Activated B cell treated with CpG ODN at 0.5 μM for 24 hours (primary cell): ENCODE results near the gene VIL1. TPM values are rescaled to one million over a fixed set of nuclear protein-coding genes. Genes with fewer than 3 reads are reported as not detected.

Experiments
- ATAC-seq: fragments of 200-7000 bp; cut with Tn5 transposase; one replicate; pipeline ENCODE4 v1.10.0; 2021; ENCODE audit warnings: low read depth, mild to moderate bottlenecking, moderate library complexity
- CTCF ChIA-PET: fragments of 350-600 bp; sonication (Branson Sonifier 250); formaldehyde crosslinking; loops from one replicate; lab custom pipeline; 2021; ENCODE audit warnings: antibody characterized with exemption; lab: Charles Lee
- POLR2A ChIA-PET: fragments of 350-600 bp; sonication (Branson Sonifier 250); formaldehyde crosslinking; loops from one replicate; lab custom pipeline; 2021; ENCODE audit warnings: antibody characterized with exemption; lab: Charles Lee
- DNase-seq: peaks from one replicate; pipeline ENCODE4 v3.0.0; 2022
- H3K27ac Mint-ChIP-seq: one replicate; pipeline ENCODE4 v1.8.0; 2020; ENCODE audit warnings: mixed read lengths
- H3K27me3 Mint-ChIP-seq: one replicate; pipeline ENCODE4 v1.8.0; 2021; ENCODE audit warnings: mixed read lengths
- H3K36me3 Mint-ChIP-seq: one replicate; pipeline ENCODE4 v1.8.0; 2021; ENCODE audit warnings: low read depth, mixed read lengths
- H3K4me1 Mint-ChIP-seq: one replicate; pipeline ENCODE4 v1.8.0; 2021; ENCODE audit warnings: mixed read lengths
- H3K4me3 Mint-ChIP-seq: one replicate; pipeline ENCODE4 v1.8.0; 2020; ENCODE audit warnings: mild to moderate bottlenecking, mixed read lengths
- H3K9me3 Mint-ChIP-seq: one replicate; pipeline ENCODE4 v1.8.0; 2020; ENCODE audit warnings: mixed read lengths
- intact Hi-C: fragments of 100-400 bp; cut with micrococcal nuclease; formaldehyde crosslinking; loops from one replicate; pipeline ENCODE4 v1.15.1; 2024
- total RNA-seq: library from RNA; stranded (reverse); gene quantifications from 2 replicates; pipeline ENCODE4 v1.2.3, GENCODE V29; 2022
- TF ChIP-seq, protein P1 (sequence below): fragments of 200-600 bp; IDR thresholded peaks from one replicate; pipeline ENCODE4 v1.8.0; 2022; ENCODE audit warnings: antibody characterized with exemption, mild to moderate bottlenecking

The VIL1 gene
- total RNA-seq, 1 donor from 2014 or later = 0.07 TPM

DNA sequence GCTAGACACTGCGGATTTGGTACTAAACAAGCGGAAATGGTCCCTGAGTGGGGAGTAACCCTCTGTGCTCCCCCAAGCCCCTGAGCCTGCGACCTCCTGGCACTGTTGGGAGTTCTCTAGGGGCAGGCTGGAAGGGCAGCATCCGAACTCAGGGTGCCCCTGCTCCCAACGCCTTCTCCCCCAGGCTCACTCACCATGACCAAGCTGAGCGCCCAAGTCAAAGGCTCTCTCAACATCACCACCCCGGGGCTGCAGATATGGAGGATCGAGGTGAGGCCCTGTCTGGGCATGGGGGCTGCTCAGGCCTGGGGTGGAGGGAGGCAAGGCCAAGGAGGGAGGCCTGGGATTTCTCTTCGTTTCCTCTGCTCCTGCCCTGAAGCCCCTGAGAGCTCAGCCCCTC lies 4.7 kb downstream of the VIL1 start:
- intact Hi-C loops = no loop called here
- ChIA-PET POLR2A (no interaction called here), CTCF (no interaction called here)
- TF ChIP-seq, protein P1, sequence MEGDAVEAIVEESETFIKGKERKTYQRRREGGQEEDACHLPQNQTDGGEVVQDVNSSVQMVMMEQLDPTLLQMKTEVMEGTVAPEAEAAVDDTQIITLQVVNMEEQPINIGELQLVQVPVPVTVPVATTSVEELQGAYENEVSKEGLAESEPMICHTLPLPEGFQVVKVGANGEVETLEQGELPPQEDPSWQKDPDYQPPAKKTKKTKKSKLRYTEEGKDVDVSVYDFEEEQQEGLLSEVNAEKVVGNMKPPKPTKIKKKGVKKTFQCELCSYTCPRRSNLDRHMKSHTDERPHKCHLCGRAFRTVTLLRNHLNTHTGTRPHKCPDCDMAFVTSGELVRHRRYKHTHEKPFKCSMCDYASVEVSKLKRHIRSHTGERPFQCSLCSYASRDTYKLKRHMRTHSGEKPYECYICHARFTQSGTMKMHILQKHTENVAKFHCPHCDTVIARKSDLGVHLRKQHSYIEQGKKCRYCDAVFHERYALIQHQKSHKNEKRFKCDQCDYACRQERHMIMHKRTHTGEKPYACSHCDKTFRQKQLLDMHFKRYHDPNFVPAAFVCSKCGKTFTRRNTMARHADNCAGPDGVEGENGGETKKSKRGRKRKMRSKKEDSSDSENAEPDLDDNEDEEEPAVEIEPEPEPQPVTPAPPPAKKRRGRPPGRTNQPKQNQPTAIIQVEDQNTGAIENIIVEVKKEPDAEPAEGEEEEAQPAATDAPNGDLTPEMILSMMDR = no peak
- Mint-ChIP-seq H3K27ac (no peak overlapping the region), H3K4me1 (no peaks in the 10 kb centered on the region), H3K4me3 (no peak overlapping the region), H3K27me3 (no peaks in the 10 kb centered on the region), H3K9me3 (no peaks in the 10 kb centered on the region), H3K36me3 (no peaks in the 10 kb centered on the region)
- ATAC-seq (no peak), DNase-seq (no peak)

DNA sequence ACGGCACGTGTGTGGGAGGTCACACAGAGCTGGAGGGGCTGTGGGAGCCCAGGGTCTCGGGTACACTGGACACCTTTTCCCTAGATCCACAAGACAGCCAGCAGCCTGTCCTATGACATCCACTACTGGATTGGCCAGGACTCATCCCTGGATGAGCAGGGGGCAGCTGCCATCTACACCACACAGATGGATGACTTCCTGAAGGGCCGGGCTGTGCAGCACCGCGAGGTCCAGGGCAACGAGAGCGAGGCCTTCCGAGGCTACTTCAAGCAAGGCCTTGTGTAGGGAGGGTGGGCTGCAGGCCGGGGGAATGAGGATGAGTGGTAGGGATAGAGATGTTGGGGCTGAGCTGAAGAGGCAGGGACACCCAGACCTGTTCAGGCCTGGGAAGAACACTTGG lies 6.6 kb downstream of the VIL1 start:
- ATAC-seq = no peak
- no peak overlapping the region for H3K4me3 Mint-ChIP-seq
- POLR2A ChIA-PET = no interaction called here

DNA sequence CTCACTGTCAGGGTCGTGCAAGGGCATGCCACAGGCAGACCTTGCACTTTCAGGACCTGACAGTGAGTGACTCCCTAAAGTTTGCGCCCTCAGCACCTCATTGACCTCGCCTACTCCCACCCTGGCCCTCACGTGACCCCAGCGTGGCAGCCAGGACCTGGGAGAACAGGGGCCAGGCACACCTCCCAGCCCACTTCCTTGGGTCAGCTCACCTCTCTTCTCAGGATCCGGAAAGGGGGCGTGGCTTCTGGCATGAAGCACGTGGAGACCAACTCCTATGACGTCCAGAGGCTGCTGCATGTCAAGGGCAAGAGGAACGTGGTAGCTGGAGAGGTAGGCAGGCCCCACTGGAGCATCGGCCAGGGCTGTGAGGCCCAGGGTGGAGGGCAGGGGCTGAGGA lies 8.8 kb downstream of the VIL1 start:
- ATAC-seq = no peak
- Mint-ChIP-seq H3K36me3 (no peaks in the 10 kb centered on the region), H3K27me3 (no peaks in the 10 kb centered on the region), H3K4me1 (no peaks in the 10 kb centered on the region), H3K4me3 (no peak overlapping the region), H3K9me3 (no peaks in the 10 kb centered on the region), H3K27ac (no peak overlapping the region)
- TF ChIP-seq, protein P1 = no peak
- POLR2A ChIA-PET = no interaction called here
- DNase-seq = no peak
- intact Hi-C loops = no loop called here
- CTCF ChIA-PET = no interaction called here

More for the DNA sequence above, 6.6 kb downstream of the VIL1 start:
- intact Hi-C loops = no loop called here
- Mint-ChIP-seq H3K27me3 (no peaks in the 10 kb centered on the region), H3K4me1 (no peaks in the 10 kb centered on the region), H3K36me3 (no peaks in the 10 kb centered on the region), H3K27ac (no peak overlapping the region), H3K9me3 (no peaks in the 10 kb centered on the region)
- no peak for DNase-seq
- TF ChIP-seq, protein P1 = no peak
- CTCF ChIA-PET = no interaction called here

DNA sequence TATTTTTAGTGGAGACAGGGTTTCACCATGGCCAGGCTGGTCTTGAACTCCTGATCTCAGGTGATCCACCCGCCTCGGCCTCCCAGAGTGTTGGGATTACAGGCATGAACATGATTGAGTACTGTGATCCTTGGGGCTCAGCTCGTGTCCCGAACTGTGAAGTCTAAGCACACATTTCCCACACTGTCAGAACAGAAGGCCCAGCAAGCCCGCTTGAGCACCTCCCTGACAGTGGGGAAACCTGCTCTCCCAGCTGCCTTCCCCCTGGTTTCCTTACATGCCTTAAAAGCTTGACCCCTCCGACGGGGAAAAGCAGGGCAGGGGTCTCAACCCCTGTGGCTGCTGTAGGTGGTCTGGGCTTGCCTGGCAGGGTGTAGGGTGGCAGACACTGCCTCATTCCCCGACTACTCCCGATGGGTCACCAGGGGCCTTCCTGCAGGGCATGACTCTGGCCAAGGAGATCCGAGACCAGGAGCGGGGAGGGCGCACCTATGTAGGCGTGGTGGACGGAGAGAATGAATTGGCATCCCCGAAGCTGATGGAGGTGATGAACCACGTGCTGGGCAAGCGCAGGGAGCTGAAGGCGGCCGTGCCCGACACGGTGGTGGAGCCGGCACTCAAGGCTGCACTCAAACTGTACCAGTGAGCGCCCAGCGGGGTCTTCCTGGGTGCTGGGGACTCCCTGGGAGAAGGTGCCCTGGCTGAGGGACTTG lies 10.1 kb downstream of the VIL1 start:
- no peaks in the 10 kb centered on the region for H3K4me1 Mint-ChIP-seq
- no peak for ATAC-seq
- intact Hi-C loops = no loop called here
- H3K4me3 Mint-ChIP-seq = no peak overlapping the region
- TF ChIP-seq, protein P1 = no peak
- POLR2A ChIA-PET = no interaction called here
- H3K27me3 Mint-ChIP-seq = no peaks in the 10 kb centered on the region
- CTCF ChIA-PET = no interaction called here
- H3K9me3 Mint-ChIP-seq = no peaks in the 10 kb centered on the region
- DNase-seq = no peak
- no peaks in the 10 kb centered on the region for H3K36me3 Mint-ChIP-seq
- no peak overlapping the region for H3K27ac Mint-ChIP-seq

DNA sequence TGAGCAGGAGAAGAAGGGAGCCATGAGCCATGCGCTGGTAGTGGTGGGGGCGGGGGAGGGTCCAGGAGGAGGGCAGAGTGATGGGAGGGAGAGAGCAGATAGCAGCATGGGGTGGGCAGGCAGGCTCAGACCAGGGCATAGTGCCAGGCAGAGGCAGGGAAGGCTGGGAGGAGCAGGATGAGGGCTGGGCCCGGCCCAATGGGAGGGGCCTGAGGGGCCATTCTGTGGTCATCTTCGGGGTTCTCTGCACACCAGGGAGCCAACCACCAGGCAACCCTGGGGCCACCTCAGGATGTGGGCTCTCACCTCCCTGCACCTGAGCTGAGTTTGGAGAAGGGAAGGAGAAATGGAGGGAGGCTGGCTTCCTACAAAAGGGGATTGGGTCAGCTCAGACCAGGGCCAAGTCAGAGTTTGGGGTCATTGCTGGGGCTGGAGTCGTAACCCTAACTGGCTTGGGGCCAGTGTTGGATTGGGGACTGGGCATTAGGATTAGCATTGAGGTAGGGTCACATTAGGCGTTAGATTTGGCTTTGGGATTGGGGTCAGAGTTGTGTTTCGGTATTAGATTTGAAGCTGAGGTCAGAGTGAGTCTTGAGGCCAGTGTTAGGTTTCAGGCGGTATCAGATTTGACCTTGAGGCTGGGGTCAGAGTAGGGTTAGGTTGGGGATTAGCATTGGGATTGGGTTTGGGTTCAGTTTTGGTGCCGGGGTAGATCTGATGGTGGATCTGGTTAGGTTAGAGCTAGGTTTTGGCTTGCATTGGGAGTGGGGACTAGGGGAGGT lies 11.2 kb downstream of the VIL1 start:
- Mint-ChIP-seq H3K27me3 (no peaks in the 10 kb centered on the region), H3K27ac (no peak overlapping the region), H3K36me3 (no peaks in the 10 kb centered on the region), H3K4me1 (no peaks in the 10 kb centered on the region), H3K9me3 (no peaks in the 10 kb centered on the region), H3K4me3 (no peak overlapping the region)
- ChIA-PET CTCF (no interaction called here), POLR2A (no interaction called here)
- TF ChIP-seq, protein P1 = no peak
- intact Hi-C loops = no loop called here
- no peak for DNase-seq
- no peak for ATAC-seq
